GM13976 (cell line): Measurements from ENCODE around the gene CHST10.

Experiments used
- DNase-seq: peaks from one replicate; pipeline ENCODE4 v3.0.0; 2012; ENCODE audit warnings: low spot score
- in situ Hi-C: fragments of 300-500 bp; cut with MboI; formaldehyde crosslinking; loops from one replicate; pipeline ENCODE4 v1.12.0; 2022; ENCODE audit warnings: low sequenced_read_pairs, mixed read lengths, inconsistent platforms; ENCODE audit not compliant: unreplicated experiment
- TF ChIP-seq, protein P1 (sequence below): IDR thresholded peaks from 2 replicates; pipeline ENCODE4 v1.5.1; 2012; ENCODE audit warnings: borderline replicate concordance, mild to moderate bottlenecking; ENCODE audit not compliant: insufficient read depth; ENCODE audit errors: extremely low read depth, missing control alignments, control extremely low read depth

CHST10 gene

GRCh38 chr2:100392715-100393114 is 24.8 kb downstream of the CHST10 start:
- TF ChIP-seq, protein P1, sequence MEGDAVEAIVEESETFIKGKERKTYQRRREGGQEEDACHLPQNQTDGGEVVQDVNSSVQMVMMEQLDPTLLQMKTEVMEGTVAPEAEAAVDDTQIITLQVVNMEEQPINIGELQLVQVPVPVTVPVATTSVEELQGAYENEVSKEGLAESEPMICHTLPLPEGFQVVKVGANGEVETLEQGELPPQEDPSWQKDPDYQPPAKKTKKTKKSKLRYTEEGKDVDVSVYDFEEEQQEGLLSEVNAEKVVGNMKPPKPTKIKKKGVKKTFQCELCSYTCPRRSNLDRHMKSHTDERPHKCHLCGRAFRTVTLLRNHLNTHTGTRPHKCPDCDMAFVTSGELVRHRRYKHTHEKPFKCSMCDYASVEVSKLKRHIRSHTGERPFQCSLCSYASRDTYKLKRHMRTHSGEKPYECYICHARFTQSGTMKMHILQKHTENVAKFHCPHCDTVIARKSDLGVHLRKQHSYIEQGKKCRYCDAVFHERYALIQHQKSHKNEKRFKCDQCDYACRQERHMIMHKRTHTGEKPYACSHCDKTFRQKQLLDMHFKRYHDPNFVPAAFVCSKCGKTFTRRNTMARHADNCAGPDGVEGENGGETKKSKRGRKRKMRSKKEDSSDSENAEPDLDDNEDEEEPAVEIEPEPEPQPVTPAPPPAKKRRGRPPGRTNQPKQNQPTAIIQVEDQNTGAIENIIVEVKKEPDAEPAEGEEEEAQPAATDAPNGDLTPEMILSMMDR: no peak
- DNase-seq: no peak
- in situ Hi-C loops: no loop called here

GRCh38 chr2:100391735-100392515 is 25.5 kb downstream of the CHST10 start:
- in situ Hi-C loops: no loop called here
- TF ChIP-seq, protein P1: no peak
- DNase-seq: no peak

GRCh38 chr2:100390001-100390940 is 27.2 kb downstream of the CHST10 start:
- in situ Hi-C loops: no loop called here
- no peak for DNase-seq
- TF ChIP-seq, protein P1: no peak

GRCh38 chr2:100388703-100389102 is 28.8 kb downstream of the CHST10 start:
- in situ Hi-C loops: loop anchor here (10.0 kb wide), 1 partner anchor 124 kb away; no protein-coding TSS in a partner anchor
- TF ChIP-seq, protein P1: no peak
- no peak for DNase-seq

DNA sequence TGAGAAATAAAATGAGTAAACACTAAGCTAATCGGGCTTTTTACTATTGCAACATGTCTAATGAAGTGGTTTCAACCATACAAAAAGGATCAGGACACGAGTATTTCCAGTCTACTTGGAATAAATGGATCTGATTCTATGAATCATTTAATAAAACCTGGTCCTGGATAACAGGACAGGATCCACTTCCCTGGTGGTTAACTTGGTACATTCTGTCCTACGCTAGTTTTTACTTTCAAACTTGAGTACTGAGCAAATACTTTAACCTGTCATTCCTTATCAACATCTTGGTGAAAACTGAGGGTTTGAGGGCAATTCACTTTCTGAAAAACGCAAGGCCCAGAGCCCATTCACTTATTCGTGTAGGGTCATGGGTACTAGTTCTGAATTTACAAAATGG is 33.5 kb downstream of the CHST10 start:
- no peak for DNase-seq
- in situ Hi-C loops: loop anchor here (10.0 kb wide), 1 partner anchor 119 kb away; no protein-coding TSS in a partner anchor
- TF ChIP-seq, protein P1: no peak

GRCh38 chr2:100383306-100383705 is 34.2 kb downstream of the CHST10 start:
- TF ChIP-seq, protein P1: no peak
- in situ Hi-C loops: loop anchor here (10.0 kb wide), 1 partner anchor 119 kb away; no protein-coding TSS in a partner anchor
- no peak for DNase-seq
